ENCODE results near the gene DTWD2. TPM values are rescaled to one million over a fixed set of nuclear protein-coding genes. Genes with fewer than 3 reads are reported as not detected.

The DTWD2 gene
- polyA plus RNA-seq, 1 experiment = 1.9 TPM

DNA sequence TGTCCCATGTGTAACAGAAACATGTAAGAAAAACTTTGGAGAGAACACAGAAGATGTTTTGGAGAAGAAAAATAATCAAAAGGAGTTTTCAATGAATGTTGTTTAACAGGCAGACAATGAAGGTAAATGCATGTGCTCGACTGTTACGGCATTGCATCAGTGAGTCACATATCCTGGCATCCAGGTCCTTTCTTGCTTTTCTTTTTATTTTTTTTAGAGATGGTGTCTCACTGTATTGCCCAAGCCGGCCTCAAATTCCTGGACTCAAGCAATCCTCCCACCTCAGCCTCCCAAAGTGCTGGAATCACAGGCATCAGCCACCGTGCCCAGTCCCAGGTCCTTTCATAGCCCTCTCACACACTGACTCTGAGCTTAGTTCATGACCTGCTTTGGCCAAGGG lies 181.8 kb downstream of the DTWD2 start:
- H3K27ac ChIP-seq (ENCODE audit: low read depth, low read length) = no peak overlapping the region
- TF ChIP-seq, protein P1, sequence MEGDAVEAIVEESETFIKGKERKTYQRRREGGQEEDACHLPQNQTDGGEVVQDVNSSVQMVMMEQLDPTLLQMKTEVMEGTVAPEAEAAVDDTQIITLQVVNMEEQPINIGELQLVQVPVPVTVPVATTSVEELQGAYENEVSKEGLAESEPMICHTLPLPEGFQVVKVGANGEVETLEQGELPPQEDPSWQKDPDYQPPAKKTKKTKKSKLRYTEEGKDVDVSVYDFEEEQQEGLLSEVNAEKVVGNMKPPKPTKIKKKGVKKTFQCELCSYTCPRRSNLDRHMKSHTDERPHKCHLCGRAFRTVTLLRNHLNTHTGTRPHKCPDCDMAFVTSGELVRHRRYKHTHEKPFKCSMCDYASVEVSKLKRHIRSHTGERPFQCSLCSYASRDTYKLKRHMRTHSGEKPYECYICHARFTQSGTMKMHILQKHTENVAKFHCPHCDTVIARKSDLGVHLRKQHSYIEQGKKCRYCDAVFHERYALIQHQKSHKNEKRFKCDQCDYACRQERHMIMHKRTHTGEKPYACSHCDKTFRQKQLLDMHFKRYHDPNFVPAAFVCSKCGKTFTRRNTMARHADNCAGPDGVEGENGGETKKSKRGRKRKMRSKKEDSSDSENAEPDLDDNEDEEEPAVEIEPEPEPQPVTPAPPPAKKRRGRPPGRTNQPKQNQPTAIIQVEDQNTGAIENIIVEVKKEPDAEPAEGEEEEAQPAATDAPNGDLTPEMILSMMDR (IDR thresholded peaks at IDR 0.05; ENCODE audit: low read depth, low read length) = no peak
- ChIA-PET POLR2A (no interaction called here), CTCF (interaction anchor here (1.0 kb wide), 1 partner anchor 15 kb away, joined by 3 read pairs; no protein-coding TSS in a partner anchor)
- H3K27me3 ChIP-seq (ENCODE audit: control insufficient read depth, insufficient read depth, low read length) = no peaks in the 10 kb centered on the region
- no peak for DNase-seq (ENCODE audit: low read depth, low spot score)
- H3K9me3 ChIP-seq (ENCODE audit: control insufficient read depth, insufficient read depth, low read length) = no peaks in the 10 kb centered on the region
- no peak overlapping the region for H3K4me3 ChIP-seq (ENCODE audit: low read depth, low read length)

DNA sequence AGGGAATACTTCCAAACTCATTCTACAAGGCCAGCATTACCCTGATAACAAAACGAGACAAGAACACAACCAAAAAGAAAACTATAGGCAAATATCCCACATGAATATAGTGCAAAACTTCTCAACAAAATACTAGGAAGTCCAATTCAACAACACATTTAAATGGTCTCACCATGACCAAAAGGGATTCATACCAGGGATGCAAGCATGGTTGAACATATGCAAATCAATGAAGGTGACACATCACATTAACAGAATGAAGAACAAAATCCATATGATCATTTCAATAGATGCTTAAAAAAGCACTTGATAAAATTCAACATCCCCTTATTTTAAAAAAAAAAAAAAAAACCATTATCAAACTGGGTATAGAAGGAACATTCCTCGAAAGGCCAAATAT lies 186.0 kb downstream of the DTWD2 start:
- ChIA-PET CTCF (interaction anchor here (3.5 kb wide), 1 partner anchor 10 kb away, joined by 16 read pairs; no protein-coding TSS in a partner anchor), POLR2A (no interaction called here)
- no peak for DNase-seq (ENCODE audit: low read depth, low spot score)
- Histone ChIP-seq H3K27ac (ENCODE audit: low read depth, low read length) (no peak overlapping the region), H3K9me3 (ENCODE audit: control insufficient read depth, insufficient read depth, low read length) (no peaks in the 10 kb centered on the region), H3K4me3 (ENCODE audit: low read depth, low read length) (no peak overlapping the region), H3K27me3 (ENCODE audit: control insufficient read depth, insufficient read depth, low read length) (no peaks in the 10 kb centered on the region)
- TF ChIP-seq, protein P1 (IDR thresholded peaks at IDR 0.05; ENCODE audit: low read depth, low read length) = no peak

DNA sequence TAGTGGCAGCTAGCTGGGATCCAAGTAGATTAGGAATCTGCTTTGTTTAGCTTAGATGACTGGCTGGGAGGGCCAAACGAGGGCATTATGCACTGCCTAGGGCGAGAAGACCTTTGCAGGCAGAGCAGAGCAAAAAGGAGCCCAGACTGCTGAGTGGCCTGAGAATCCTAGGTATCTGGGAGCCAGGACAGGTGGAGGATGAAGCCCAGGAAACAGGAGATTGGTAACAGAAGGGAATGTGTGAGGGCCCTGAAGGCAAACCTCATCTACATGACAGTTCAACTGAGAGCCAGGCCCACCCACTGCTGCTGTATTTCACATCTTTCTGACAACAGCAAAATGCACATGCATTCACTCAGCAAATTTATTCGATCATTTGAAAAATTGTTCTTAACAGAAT lies 192.3 kb downstream of the DTWD2 start:
- ChIA-PET CTCF (no interaction called here), POLR2A (no interaction called here)
- TF ChIP-seq, protein P1 (IDR thresholded peaks at IDR 0.05; ENCODE audit: low read depth, low read length) = no peak
- Histone ChIP-seq H3K27ac (ENCODE audit: low read depth, low read length) (no peak overlapping the region), H3K4me3 (ENCODE audit: low read depth, low read length) (no peak overlapping the region), H3K27me3 (ENCODE audit: control insufficient read depth, insufficient read depth, low read length) (no peaks in the 10 kb centered on the region), H3K9me3 (ENCODE audit: control insufficient read depth, insufficient read depth, low read length) (no peaks in the 10 kb centered on the region)
- DNase-seq (ENCODE audit: low read depth, low spot score) = no peak

DNA sequence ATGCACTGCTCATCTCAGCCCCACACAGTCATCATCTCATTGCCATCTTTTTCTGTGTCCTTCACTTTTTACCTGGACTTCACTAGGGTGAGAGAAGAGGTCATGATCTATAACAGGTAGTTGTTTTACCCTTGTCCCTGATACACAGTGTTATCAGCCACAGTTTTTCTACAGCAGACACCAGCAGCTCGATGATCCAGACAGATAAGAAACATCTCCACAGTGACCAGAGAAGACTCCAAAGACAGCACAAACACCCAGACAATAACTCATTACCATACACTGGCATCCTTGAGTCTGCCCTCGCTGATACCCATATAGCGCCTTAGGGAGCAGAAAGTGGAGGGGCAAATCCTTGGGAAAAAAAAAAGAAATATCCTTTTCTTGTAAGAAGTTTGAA lies 194.1 kb downstream of the DTWD2 start:
- TF ChIP-seq, protein P1 (IDR thresholded peaks at IDR 0.05; ENCODE audit: low read depth, low read length) = no peak
- POLR2A ChIA-PET = no interaction called here
- H3K27ac ChIP-seq (ENCODE audit: low read depth, low read length) = no peak overlapping the region
- H3K4me3 ChIP-seq (ENCODE audit: low read depth, low read length) = no peak overlapping the region
- no peaks in the 10 kb centered on the region for H3K27me3 ChIP-seq (ENCODE audit: control insufficient read depth, insufficient read depth, low read length)
- H3K9me3 ChIP-seq (ENCODE audit: control insufficient read depth, insufficient read depth, low read length) = no peaks in the 10 kb centered on the region
- CTCF ChIA-PET = interaction anchor here (0.8 kb wide), 1 partner anchor 162 kb away, joined by 3 read pairs; no protein-coding TSS in a partner anchor
- no peak for DNase-seq (ENCODE audit: low read depth, low spot score)

DNA sequence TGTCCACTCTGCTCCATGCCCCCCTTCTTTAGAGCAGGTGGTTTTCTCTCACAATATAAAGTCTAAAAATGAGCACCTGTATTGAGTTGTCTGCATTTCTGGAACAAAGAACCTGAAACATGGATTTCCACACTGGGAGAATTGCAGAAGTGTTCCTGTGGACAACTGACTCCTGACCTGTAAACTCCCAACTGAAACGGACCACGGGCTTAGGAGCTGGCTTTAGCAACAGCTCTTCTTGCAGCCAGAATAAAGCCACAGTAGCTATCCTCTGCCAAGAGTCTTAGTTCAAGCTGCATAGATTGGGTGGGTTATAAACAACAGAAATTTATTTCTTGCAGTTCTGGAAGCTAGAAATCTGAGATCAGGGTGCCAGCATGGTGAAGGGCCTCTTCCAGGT lies 194.7 kb downstream of the DTWD2 start:
- CTCF ChIA-PET = interaction anchor here (0.5 to 2.3 kb wide), 2 partner anchors 10 to 28 kb away, joined by 4 to 12 read pairs; no protein-coding TSS in a partner anchor
- Histone ChIP-seq H3K27me3 (ENCODE audit: control insufficient read depth, insufficient read depth, low read length) (no peaks in the 10 kb centered on the region), H3K4me3 (ENCODE audit: low read depth, low read length) (no peak overlapping the region), H3K9me3 (ENCODE audit: control insufficient read depth, insufficient read depth, low read length) (no peaks in the 10 kb centered on the region), H3K27ac (ENCODE audit: low read depth, low read length) (no peak overlapping the region)
- TF ChIP-seq, protein P1 (IDR thresholded peaks at IDR 0.05; ENCODE audit: low read depth, low read length) = no peak
- DNase-seq (ENCODE audit: low read depth, low spot score) = no peak
- POLR2A ChIA-PET = no interaction called here
